ENCODE results near the gene DNMT1. TPM values are rescaled to one million over a fixed set of nuclear protein-coding genes. Genes with fewer than 3 reads are reported as not detected.

DNMT1 gene
- total RNA-seq, 3 donors from 2014 or later = 41.1 to 55.6 (median 55.6) TPM

- TF ChIP-seq CTCF (IDR thresholded peaks at IDR 0.05) = no peak
- intact Hi-C loops (cut with DNase I, micrococcal nuclease) = no loop called here
These were observed 75.8 kb downstream of the DNMT1 start for GRCh38 chr19:10118960-10119359.

GRCh38 chr19:10116866-10117616 is 77.7 kb downstream of the DNMT1 start:
- Histone ChIP-seq H3K4me1 (ENCODE audit: low read depth) (peaks cover 14% of the 10 kb centered on the region), H3K9me3 (no peaks in the 10 kb centered on the region), H3K36me3 (ENCODE audit: low read depth) (no peaks in the 10 kb centered on the region), H3K4me3 (no peak overlapping the region)
- no peak for TF ChIP-seq CTCF (IDR thresholded peaks at IDR 0.05)
- intact Hi-C loops (cut with DNase I, micrococcal nuclease) = no loop called here
- ATAC-seq (no peak), DNase-seq (no peak)

More at GRCh38 chr19:10118960-10119359, 75.8 kb downstream of the DNMT1 start:
- H3K4me3 ChIP-seq = peak overlapping the region; percentile 76
- H3K9me3 ChIP-seq = no peaks in the 10 kb centered on the region
- no peaks in the 10 kb centered on the region for H3K36me3 ChIP-seq (ENCODE audit: low read depth)
- ATAC-seq (no peak), DNase-seq (no peak)
- peaks cover 11% of the 10 kb centered on the region for H3K4me1 ChIP-seq (ENCODE audit: low read depth)

GRCh38 chr19:10116085-10116865 is 78.5 kb downstream of the DNMT1 start:
- Histone ChIP-seq H3K36me3 (ENCODE audit: low read depth) (no peaks in the 10 kb centered on the region), H3K4me3 (no peak overlapping the region), H3K9me3 (no peaks in the 10 kb centered on the region), H3K4me1 (ENCODE audit: low read depth) (peaks cover 14% of the 10 kb centered on the region)
- DNase-seq = no peak
- intact Hi-C loops (cut with DNase I, micrococcal nuclease) = no loop called here
- ATAC-seq = no peak
- TF ChIP-seq CTCF (IDR thresholded peaks at IDR 0.05) = no peak

GRCh38 chr19:10115392-10116084 is 79.2 kb downstream of the DNMT1 start:
- H3K4me3 ChIP-seq = no peak overlapping the region
- H3K4me1 ChIP-seq (ENCODE audit: low read depth) = peaks cover 10% of the 10 kb centered on the region
- peaks cover 2% of the 10 kb centered on the region for H3K36me3 ChIP-seq (ENCODE audit: low read depth)
- ATAC-seq = no peak
- peak in 1 of 3 donors; percentile 56 for DNase-seq
- no peak for TF ChIP-seq CTCF (IDR thresholded peaks at IDR 0.05)
- H3K9me3 ChIP-seq = no peaks in the 10 kb centered on the region
- intact Hi-C loops (cut with DNase I, micrococcal nuclease) = no loop called here

GRCh38 chr19:10114651-10115391 is 79.9 kb downstream of the DNMT1 start:
- intact Hi-C loops (cut with DNase I, micrococcal nuclease) = no loop called here

More at GRCh38 chr19:10114651-10115391, 79.9 kb downstream of the DNMT1 start:
- peaks cover 5% of the 10 kb centered on the region for H3K36me3 ChIP-seq (ENCODE audit: low read depth)
- peaks cover 8% of the 10 kb centered on the region for H3K4me1 ChIP-seq (ENCODE audit: low read depth)
- no peak for TF ChIP-seq CTCF (IDR thresholded peaks at IDR 0.05)
- DNase-seq (peak in 2 of 3 donors; percentile 43 to 55), ATAC-seq (no peak)
- H3K4me3 ChIP-seq = no peak overlapping the region
- H3K9me3 ChIP-seq = no peaks in the 10 kb centered on the region
